SK-N-SH (cell line): Measurements from ENCODE around the gene ULK1. TPM values are rescaled to one million over a fixed set of nuclear protein-coding genes. Genes with fewer than 3 reads are reported as not detected.

ENCODE experiments used
- CTCF ChIA-PET: fragments of 300-600, 350-600 bp; formaldehyde crosslinking; extraction: SDS; loops from one replicate; lab custom pipeline; 2021; lab: Yijun Ruan, JAX
- POLR2A ChIA-PET: fragments of 350-600 bp; sonication (Branson Sonifier 250); formaldehyde crosslinking; extraction: SDS; loops from one replicate; lab custom pipeline; 2020; ENCODE audit warnings: antibody characterized with exemption, inconsistent platforms; lab: Yijun Ruan, JAX
- DNase-seq: peaks from one replicate; pipeline ENCODE4 v3.0.0; 2012
- H2AFZ ChIP-seq: fragments of 200-600 bp; sonication (generic); 2 replicates; pipeline ENCODE4 v1.8.1; 2016; ENCODE audit warnings: antibody characterized with exemption, mild to moderate bottlenecking, low read depth
- H3F3A ChIP-seq: fragments of 200-600 bp; sonication (generic); replicated peaks from 2 replicates; pipeline ENCODE3; 2016; ENCODE audit warnings: antibody characterized with exemption, mild to moderate bottlenecking; ENCODE audit not compliant: insufficient read depth
- H3K27ac ChIP-seq, 2 experiments: fragments of 200-500 bp in 1 of 2; fragments of 200-600 bp in 1 of 2; sonication (Bioruptor generic) in 1 of 2; sonication (generic), shearing (Covaris generic) in 1 of 2; 2 replicates each; pipeline versions ENCODE4 v1.5.1 to v1.6.1; 2014 to 2016; ENCODE audit warnings: low read depth in 2 of 2, inconsistent platforms in 1 of 2, low read length in 1 of 2, mild to moderate bottlenecking in 1 of 2, mixed read lengths in 1 of 2
- H3K27me3 ChIP-seq: fragments of 200-600 bp; sonication (generic), shearing (Covaris generic); 2 replicates; pipeline ENCODE4 v1.6.1; 2016; ENCODE audit warnings: mixed run types; ENCODE audit not compliant: insufficient read depth
- H3K36me3 ChIP-seq, 2 experiments: fragments of 200-500 bp in 1 of 2; fragments of 200-600 bp in 1 of 2; sonication (Bioruptor generic) in 1 of 2; sonication (generic) in 1 of 2; replicated peaks in 1 of 2; 2 replicates each; pipeline versions ENCODE3 to v1.5.1; 2014 to 2016; ENCODE audit warnings: low read length in 1 of 2, mild to moderate bottlenecking in 1 of 2; ENCODE audit not compliant: insufficient read depth in 2 of 2, control insufficient read depth in 1 of 2
- H3K4me1 ChIP-seq, 2 experiments: fragments of 200-500 bp in 1 of 2; fragments of 200-600 bp in 1 of 2; sonication (Bioruptor generic) in 1 of 2; sonication (generic), shearing (Covaris generic) in 1 of 2; 2 replicates each; pipeline versions ENCODE4 v1.5.1 to v1.6.1; 2014 to 2016; ENCODE audit warnings: low read depth in 1 of 2, low read length in 1 of 2, mixed run types in 1 of 2; ENCODE audit not compliant: insufficient read depth in 2 of 2, control insufficient read depth in 1 of 2
- H3K4me2 ChIP-seq: fragments of 200-600 bp; sonication (generic), shearing (Covaris generic); 2 replicates; pipeline ENCODE4 v1.6.1; 2017; ENCODE audit warnings: mixed run types
- H3K4me3 ChIP-seq, 2 experiments: fragments of 200-500 bp in 1 of 2; fragments of 200-600 bp in 1 of 2; sonication (Bioruptor generic) in 1 of 2; sonication (generic), shearing (Covaris generic) in 1 of 2; 2 replicates each; pipeline versions ENCODE4 v1.5.1 to v1.8.1; 2014 to 2016; ENCODE audit warnings: low read depth in 2 of 2, inconsistent platforms in 1 of 2, low read length in 1 of 2, mild to moderate bottlenecking in 1 of 2, mixed read lengths in 1 of 2, moderate library complexity in 1 of 2
- H3K79me2 ChIP-seq: fragments of 200-600 bp; sonication (generic); 2 replicates; pipeline ENCODE4 v1.8.1; 2017; ENCODE audit warnings: mild to moderate bottlenecking; ENCODE audit not compliant: insufficient read depth
- H3K9ac ChIP-seq: fragments of 200-600 bp; sonication (generic); 2 replicates; pipeline ENCODE4 v1.6.1; 2017; ENCODE audit warnings: mixed run types
- H3K9me2 ChIP-seq: fragments of 200-600 bp; sonication (generic); 2 replicates; pipeline ENCODE4 v1.6.1; 2017; ENCODE audit warnings: mixed run types
- H3K9me3 ChIP-seq: fragments of 200-600 bp; sonication (generic); 2 replicates; pipeline ENCODE4 v1.6.1; 2017; ENCODE audit warnings: mixed run types, mild to moderate bottlenecking, moderate library complexity
- H4K20me1 ChIP-seq: fragments of 200-600 bp; sonication (generic); 2 replicates; pipeline ENCODE4 v1.6.1; 2017; ENCODE audit warnings: mild to moderate bottlenecking, mixed run types; ENCODE audit not compliant: insufficient read depth
- CHD2 ChIP-seq: fragments of 150-350 bp; IDR thresholded peaks from 2 replicates; pipeline ENCODE4 v1.6.1; 2018; ENCODE audit warnings: low read length; ENCODE audit not compliant: partially characterized antibody
- FOSL2 ChIP-seq: IDR thresholded peaks from 2 replicates; pipeline ENCODE4 v1.4.0; 2012; ENCODE audit warnings: low read depth, mild to moderate bottlenecking, moderate library complexity, borderline replicate concordance
- FOXM1 ChIP-seq: IDR thresholded peaks from 2 replicates; pipeline ENCODE4 v1.4.0; 2012; ENCODE audit warnings: low read depth, mild to moderate bottlenecking
- GABPA ChIP-seq: IDR thresholded peaks from 2 replicates; pipeline ENCODE4 v1.4.0; 2012; ENCODE audit warnings: low read depth, mild to moderate bottlenecking
- POLR2AphosphoS5 ChIP-seq: IDR thresholded peaks from 2 replicates; pipeline ENCODE4 v1.6.1; 2012; ENCODE audit warnings: low read depth, low read length
- TAF1 ChIP-seq: IDR thresholded peaks from 2 replicates; pipeline ENCODE4 v1.6.1; 2012; ENCODE audit warnings: low read depth, mild to moderate bottlenecking, low read length, moderate library complexity, borderline replicate concordance
- WGBS: methylation state at CpG from one replicate; pipeline ENCODE4 v1.1.6; 2017; ENCODE audit warnings: low lambda C conversion rate; 5-methylcytosine and 5-hydroxymethylcytosine counted together
- polyA plus RNA-seq, 3 experiments: library from polyadenylated mRNA; depleted of rRNA; stranded (reverse); fragments of >200 nt; gene quantifications; 2 replicates each; pipeline ENCODE4 v1.2.3, GENCODE V29; 2012
- TF ChIP-seq, protein P1 (sequence below): IDR thresholded peaks from 2 replicates; pipeline ENCODE4 v1.4.0; 2012; ENCODE audit warnings: low read depth, borderline replicate concordance
- TF ChIP-seq, protein P2 (sequence below): IDR thresholded peaks from 2 replicates; pipeline ENCODE4 v1.4.0; 2012; ENCODE audit warnings: low read depth, borderline replicate concordance
- TF ChIP-seq, protein P3 (sequence below): fragments of 150-350 bp; IDR thresholded peaks from 2 replicates; pipeline ENCODE4 v1.6.1; 2016; ENCODE audit warnings: mild to moderate bottlenecking, low read depth, low read length

ULK1 gene
- polyA plus RNA-seq, 1 of the 3 experiments (the other 2 are of a cell fraction), result 10.7 TPM

DNA sequence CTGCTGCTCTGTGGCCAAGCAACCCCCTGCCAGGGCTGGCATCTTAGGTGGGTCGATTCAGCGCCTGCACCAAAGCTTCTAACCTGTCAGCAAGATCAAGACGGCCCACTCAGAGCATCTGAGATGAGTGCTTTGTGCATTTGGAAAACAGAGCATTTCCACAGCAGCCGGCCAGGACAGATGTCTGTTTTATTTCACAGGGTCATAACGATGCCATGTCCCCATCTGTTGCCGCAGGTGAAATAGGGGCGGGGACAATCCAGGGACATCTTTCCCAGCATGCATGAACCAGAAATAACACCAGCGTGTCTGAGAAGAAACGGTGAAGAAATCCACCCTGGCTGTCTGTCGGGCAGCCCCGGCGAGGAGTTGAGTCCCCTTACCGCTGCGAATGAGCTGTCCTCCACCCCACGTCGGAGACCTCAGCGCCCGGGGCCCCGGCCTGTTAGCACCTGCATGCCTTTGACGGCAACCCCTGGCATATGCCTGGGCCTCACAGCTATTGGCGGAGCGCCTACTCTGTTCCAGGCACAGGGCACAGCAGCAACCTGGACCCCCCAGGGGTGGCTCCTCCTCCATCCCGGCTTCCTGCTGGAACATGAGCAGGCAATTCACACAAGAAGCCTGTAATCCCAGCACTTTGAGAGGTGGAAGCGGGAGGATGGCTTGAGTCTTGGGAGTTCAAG is 30.6 kb upstream of the ULK1 start (continued):
- no peak for TF ChIP-seq FOXM1
- TF ChIP-seq GABPA, result no peak
- TF ChIP-seq, all 33 proteins: peak for 5

DNA sequence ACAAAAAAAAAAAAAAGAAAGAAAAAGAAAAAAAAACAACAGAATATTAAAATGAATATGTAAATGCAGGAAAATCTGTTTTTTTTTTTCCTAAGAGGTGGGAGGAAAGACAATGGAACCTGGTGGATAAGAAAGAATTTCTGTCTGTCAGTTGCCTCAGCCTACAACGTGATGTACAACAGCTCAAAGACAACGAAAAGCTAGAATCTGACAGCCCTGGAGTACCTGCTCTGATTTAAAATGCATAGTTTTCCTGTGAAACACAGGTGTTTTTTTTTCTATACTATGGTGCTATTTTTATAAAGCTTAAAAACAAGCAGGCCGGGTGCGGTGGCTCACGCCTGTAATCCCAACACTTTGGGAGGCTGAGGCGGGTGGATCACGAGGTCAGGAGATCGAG is 30.0 kb upstream of the ULK1 start:
- DNase-seq, result no peak
- H4K20me1 ChIP-seq, result no peaks in the 10 kb centered on the region
- no peak overlapping the region for H3K4me3 ChIP-seq
- no peaks in the 10 kb centered on the region for H3F3A ChIP-seq
- TF ChIP-seq, protein P1, sequence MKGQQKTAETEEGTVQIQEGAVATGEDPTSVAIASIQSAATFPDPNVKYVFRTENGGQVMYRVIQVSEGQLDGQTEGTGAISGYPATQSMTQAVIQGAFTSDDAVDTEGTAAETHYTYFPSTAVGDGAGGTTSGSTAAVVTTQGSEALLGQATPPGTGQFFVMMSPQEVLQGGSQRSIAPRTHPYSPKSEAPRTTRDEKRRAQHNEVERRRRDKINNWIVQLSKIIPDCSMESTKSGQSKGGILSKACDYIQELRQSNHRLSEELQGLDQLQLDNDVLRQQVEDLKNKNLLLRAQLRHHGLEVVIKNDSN, result no peak
- TF ChIP-seq POLR2AphosphoS5 (no peak), CHD2 (no peak)
- TF ChIP-seq, protein P2, sequence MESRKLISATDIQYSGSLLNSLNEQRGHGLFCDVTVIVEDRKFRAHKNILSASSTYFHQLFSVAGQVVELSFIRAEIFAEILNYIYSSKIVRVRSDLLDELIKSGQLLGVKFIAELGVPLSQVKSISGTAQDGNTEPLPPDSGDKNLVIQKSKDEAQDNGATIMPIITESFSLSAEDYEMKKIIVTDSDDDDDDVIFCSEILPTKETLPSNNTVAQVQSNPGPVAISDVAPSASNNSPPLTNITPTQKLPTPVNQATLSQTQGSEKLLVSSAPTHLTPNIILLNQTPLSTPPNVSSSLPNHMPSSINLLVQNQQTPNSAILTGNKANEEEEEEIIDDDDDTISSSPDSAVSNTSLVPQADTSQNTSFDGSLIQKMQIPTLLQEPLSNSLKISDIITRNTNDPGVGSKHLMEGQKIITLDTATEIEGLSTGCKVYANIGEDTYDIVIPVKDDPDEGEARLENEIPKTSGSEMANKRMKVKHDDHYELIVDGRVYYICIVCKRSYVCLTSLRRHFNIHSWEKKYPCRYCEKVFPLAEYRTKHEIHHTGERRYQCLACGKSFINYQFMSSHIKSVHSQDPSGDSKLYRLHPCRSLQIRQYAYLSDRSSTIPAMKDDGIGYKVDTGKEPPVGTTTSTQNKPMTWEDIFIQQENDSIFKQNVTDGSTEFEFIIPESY, result no peak
- CTCF ChIA-PET, result interaction anchor here (0.6 to 1.2 kb wide), 3 partner anchors 9 to 29 kb away, joined by 3 to 5 read pairs (median 4); no protein-coding TSS in a partner anchor
- no peak overlapping the region for H2AFZ ChIP-seq
- H3K9ac ChIP-seq, result no peak overlapping the region
- H3K9me2 ChIP-seq, result no peaks in the 10 kb centered on the region
- 92% methylated on average over 8 of the region's 8 CpGs for WGBS
- POLR2A ChIA-PET, result interaction anchor here (0.6 to 1.1 kb wide), 3 partner anchors 9 to 53 kb away, joined by 3 read pairs; no protein-coding TSS in a partner anchor
- H3K36me3 ChIP-seq, result no peaks in the 10 kb centered on the region
- H3K9me3 ChIP-seq, result no peaks in the 10 kb centered on the region
- H3K4me2 ChIP-seq, result no peak overlapping the region
- H3K27me3 ChIP-seq, result no peaks in the 10 kb centered on the region
- peak overlapping the region in 1 of 2 experiments; percentile 85; a peak in 2 of 4 replicates for H3K27ac ChIP-seq
- H3K79me2 ChIP-seq, result no peaks in the 10 kb centered on the region
- H3K4me1 ChIP-seq, result peaks cover 0 to 29% of the 10 kb centered on the region in 2 experiments; a peak in 1 of 4 replicates

DNA sequence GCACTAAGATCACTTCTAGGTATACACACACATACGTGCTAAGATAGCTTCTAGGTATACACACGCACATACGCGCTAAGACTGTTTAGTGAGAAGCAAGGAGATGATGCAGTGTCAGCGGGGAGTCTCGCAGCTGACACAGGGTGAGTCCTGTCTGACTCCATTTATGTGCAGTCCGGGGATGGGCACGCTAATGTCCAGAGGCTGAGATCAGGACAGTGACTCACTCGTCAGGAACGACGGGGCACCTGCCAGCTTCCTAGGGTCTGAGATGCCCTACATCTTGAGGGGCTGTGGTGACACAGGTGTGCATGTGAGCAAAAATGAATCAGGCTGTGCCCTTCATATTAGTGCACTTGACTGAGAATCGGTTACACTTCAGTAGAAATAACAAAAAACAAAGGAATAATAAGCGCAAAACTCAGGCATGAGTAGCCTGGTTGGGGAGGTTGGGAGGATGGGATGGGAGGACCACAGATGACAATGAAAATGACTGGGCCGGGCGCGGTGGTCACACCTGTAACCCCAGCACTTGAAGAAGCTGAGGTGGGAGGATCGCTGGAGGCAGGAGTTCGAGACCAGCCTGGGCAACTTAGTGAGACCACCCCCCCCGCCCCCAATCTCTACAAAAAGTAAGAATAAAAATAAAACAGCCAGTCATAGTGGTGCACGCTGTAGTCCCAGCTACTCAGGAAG is 29.1 kb upstream of the ULK1 start:
- Histone ChIP-seq H3F3A (no peaks in the 10 kb centered on the region), H3K36me3 (no peaks in the 10 kb centered on the region), H3K9me3 (no peaks in the 10 kb centered on the region), H3K9me2 (no peaks in the 10 kb centered on the region), H3K27ac (no peak overlapping the region), H3K27me3 (no peaks in the 10 kb centered on the region), H3K4me3 (no peak overlapping the region), H3K9ac (no peak overlapping the region), H3K4me1 (peaks cover 4 to 29% of the 10 kb centered on the region in 2 experiments; a peak in 2 of 4 replicates), H3K4me2 (no peak overlapping the region), H4K20me1 (no peaks in the 10 kb centered on the region), H2AFZ (no peak overlapping the region), H3K79me2 (no peaks in the 10 kb centered on the region)
- 62% methylated on average over 20 of the region's 20 CpGs for WGBS
- POLR2A ChIA-PET, result no interaction called here
- TF ChIP-seq, protein P3, sequence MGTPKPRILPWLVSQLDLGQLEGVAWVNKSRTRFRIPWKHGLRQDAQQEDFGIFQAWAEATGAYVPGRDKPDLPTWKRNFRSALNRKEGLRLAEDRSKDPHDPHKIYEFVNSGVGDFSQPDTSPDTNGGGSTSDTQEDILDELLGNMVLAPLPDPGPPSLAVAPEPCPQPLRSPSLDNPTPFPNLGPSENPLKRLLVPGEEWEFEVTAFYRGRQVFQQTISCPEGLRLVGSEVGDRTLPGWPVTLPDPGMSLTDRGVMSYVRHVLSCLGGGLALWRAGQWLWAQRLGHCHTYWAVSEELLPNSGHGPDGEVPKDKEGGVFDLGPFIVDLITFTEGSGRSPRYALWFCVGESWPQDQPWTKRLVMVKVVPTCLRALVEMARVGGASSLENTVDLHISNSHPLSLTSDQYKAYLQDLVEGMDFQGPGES, result no peak
- TF ChIP-seq FOXM1 (no peak), TAF1 (no peak), FOSL2 (0 out of 2 replicates have a peak, but pooled peaks have one; percentile 32)
- TF ChIP-seq, protein P2, result no peak
- peak; percentile 16 for DNase-seq
- CTCF ChIA-PET, result interaction anchor here (1.2 kb wide), 1 partner anchor 30 kb away, joined by 5 read pairs; no protein-coding TSS in a partner anchor
